Hepatic stellate cell (primary cell): Measurements from ENCODE around the gene VAT1L.

Source experiments
- DNase-seq: peaks from one replicate; pipeline ENCODE4 v3.0.0; 2011; ENCODE audit warnings: low spot score

VAT1L gene

GRCh38 chr16:77869997-77870813 is 81.8 kb downstream of the VAT1L start:
- no peak for DNase-seq

- no peak for DNase-seq
Observed at GRCh38 chr16:77871932-77872331, 83.6 kb downstream of the VAT1L start.

GRCh38 chr16:77873066-77873465 is 84.7 kb downstream of the VAT1L start:
- DNase-seq: no peak

DNA sequence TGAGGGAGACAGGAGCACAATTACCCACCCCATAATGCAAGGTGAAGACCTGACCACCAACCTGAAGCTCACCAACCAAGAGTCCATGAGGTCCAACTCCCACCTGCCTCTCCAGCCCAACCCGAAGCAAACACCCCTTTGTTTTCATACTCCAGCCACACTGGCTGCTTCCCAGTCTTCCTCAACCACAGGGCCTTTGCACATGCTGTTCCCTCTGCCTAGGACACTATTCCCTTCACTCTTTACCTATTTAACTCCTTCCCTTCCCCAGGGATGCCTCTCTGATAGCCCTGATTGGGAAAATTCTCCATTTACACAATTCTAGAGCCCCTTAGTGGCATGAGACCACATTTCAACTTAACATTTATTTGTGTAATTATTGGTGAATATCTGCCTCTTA is 86.0 kb downstream of the VAT1L start:
- DNase-seq: no peak

- DNase-seq: no peak
Observed at GRCh38 chr16:77876776-77877175, 88.4 kb downstream of the VAT1L start.

DNA sequence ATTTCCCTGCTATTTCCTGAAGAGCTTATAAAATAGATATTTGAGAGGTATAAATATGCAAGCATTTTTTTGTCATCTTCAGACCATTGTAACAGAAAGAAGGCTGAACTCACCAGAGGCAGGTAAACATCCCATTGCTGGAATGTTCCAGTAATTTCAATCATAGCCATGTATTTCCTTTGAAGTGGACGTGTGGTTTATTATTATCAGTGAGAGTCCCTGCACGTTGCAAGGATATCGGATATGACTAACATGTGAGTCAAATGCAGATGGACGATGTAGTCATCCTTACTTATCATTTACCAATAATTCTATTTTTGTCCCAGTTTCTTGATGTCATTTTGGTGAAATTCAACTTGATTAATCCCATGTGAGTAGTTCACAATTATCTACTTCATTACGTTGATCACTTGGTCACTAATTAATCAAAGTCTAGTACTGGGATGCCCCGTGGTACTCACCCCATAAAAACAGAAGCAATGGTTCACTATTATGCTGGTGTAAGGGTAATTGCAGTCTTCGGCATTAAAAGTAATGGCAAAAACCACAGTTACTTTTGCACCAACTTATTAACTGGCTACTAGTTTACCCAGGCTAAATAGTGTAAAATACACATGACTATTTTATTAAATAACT is 89.5 kb downstream of the VAT1L start:
- DNase-seq: no peak

DNA sequence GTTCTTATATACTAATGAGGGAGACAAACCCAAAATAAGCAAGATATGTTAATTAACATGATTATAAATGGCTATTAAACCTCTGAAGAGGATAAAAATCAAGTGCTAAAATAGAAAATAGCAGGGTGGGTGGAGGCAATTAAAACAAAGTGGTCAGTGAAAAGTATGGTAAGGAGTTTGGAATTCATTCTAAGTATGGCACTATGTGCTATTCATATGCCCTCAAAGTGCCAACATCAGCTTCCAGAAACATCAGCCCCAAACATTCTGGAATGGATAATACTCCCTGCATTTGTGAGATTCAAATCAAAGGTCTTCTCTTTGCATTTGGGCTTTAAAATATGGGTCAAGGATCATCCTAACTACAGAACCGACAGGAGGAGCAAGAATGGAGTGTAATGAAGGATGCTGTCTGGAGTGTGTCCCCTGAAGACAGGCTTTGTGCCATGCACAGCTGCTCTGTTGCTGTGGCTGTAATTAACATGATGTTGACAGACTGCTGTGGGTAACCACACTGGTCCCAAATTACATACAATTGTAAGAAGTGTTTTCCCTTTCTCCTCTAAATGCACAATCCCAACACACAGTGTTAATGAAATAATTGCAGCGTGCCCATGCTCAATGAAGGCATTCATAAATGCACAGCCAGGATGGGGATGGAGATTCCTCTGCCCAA is 93.1 kb downstream of the VAT1L start:
- DNase-seq: no peak

DNA sequence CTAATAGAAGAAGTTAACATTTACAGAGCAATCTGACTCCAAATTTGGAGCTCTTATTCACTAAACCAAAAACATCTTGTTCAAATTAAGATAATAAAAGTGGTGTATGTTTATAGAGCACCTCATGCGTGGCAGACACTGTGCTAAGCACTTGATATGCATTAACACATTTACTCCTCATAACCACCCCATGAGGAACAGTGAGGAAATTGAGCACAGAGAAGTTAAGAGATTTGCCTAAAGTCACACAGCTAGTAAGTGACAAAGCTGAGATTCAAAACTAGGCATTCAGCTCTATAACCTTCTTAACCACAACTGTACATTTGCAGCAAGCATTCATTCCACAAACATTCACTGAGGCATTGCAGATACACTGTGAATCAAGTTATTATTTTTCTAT is 94.0 kb downstream of the VAT1L start:
- DNase-seq: no peak

GRCh38 chr16:77885571-77886295 is 97.4 kb downstream of the VAT1L start:
- DNase-seq: no peak

- DNase-seq: no peak
Observed at GRCh38 chr16:77888871-77889270, 100.5 kb downstream of the VAT1L start.

GRCh38 chr16:77890075-77890474 is 101.7 kb downstream of the VAT1L start:
- DNase-seq: no peak

GRCh38 chr16:77894162-77894561 is 105.8 kb downstream of the VAT1L start:
- no peak for DNase-seq

GRCh38 chr16:77895962-77896361 is 107.6 kb downstream of the VAT1L start:
- no peak for DNase-seq

DNA sequence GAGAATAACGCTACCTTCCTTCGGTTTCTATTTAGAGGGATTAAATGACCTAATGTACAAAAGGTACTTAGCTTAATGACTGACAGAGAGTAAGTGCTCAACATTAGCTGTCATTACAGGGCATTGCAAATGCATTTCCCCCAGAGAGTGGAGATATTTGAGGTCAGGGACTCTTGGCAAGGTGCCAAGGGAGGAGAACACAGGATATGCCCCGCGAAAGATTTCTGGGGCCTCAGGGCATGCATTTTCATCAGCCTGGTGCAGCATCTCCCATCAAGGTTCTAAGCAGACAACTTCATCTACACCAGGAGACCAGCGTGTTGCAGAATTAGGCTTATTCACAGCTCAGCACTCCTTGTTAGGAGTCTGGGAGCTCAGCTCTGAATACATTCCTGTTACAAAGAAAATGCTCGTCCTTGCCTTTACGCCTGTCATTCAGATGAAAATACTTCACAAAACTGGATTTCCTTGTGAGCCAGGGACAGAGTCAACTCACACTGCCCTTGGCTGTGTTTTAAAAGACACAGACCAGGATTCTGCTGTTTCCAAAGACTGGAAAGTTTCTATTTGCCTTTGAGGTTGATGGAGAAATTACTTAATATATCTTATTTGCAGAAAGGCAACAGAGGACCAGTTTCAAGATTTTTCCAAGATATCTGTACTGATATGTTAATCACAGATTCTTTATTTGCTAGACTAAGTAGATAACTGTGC is 108.2 kb downstream of the VAT1L start:
- DNase-seq: no peak

DNA sequence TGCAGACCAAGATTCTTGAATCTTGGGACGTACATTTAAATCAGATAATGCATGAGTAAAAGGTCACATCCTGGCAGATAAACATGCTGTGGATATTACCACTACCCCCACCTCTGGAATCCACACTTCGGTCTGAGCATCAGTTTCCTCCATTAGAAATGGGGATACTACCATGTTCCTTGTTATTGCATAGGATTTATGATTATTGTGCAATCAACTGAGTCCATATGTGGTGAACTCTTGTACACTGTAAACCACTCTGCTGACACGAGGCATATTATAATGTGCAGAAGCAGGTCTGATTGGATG is 108.7 kb downstream of the VAT1L start:
- DNase-seq: no peak

GRCh38 chr16:77897831-77898605 is 109.7 kb downstream of the VAT1L start:
- DNase-seq: no peak

GRCh38 chr16:77898671-77899211 is 110.4 kb downstream of the VAT1L start:
- DNase-seq: no peak

DNA sequence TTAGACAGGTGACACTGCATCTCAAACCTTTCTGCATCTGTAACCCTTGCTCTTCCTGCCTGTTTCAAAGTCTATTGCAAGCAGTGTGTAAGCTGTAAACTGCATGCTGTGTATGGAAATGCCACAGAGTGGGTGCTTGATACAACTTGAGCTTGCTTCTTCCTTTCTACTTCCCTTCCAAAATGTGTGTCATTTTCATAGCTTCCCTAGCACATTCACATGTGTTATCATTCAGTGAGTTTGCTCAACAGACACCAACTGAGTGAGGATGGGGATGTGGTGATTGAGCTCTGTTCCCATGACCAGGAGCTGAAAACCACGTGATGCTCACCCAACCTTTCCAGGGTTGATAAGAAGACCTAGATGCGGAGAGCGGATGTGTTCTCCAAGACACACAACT is 111.1 kb downstream of the VAT1L start:
- no peak for DNase-seq

DNA sequence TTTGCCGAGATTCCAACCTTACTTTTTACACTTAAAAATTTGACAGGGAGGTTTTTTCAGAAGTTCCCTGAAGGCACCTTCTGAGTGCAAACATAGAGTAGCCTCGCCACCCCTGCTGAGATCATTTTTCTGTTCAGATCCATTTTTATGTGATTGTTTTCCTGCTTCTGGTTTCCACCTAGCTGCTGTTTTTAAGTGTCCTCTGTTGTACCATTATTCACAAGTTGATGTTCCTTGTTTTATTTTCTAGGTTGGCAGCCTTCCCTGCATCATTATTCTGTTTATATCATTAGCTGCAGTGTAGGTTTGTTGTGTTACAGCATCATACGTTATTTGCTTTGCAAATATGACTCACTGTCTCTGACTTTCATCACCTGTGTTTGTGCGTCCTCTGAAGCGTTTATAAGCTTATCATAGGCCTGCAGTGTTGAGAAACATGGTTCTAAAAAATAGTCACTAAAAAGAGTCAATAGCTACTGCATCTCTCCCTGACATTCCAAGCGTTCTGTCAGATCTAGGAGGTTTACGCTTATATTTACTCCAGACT is 117.1 kb downstream of the VAT1L start:
- DNase-seq: no peak

- DNase-seq: no peak
Observed at GRCh38 chr16:77910021-77910420, 121.7 kb downstream of the VAT1L start.

- DNase-seq: no peak
Observed at GRCh38 chr16:77912617-77913016, 124.3 kb downstream of the VAT1L start.
